Gastrocnemius medialis (tissue), 4 donors: ENCODE measurements around the gene DNAJC5G. TPM values are rescaled to one million over a fixed set of nuclear protein-coding genes. Genes with fewer than 3 reads are reported as not detected.

ENCODE experiments used
- ATAC-seq, 2 donors: fragments of 150-250 bp; one replicate each; pipeline ENCODE4 v1.9.1; 2016
- DNase-seq, 2 donors: peaks; one replicate each; pipeline ENCODE4 v3.0.0-alpha.2; 2019
- H3K27ac ChIP-seq, 4 donors: fragments of 200-600 bp; sonication (generic); 1 replicate in 1 of 4; 2 replicates in 3 of 4; pipeline ENCODE4 v1.5.1; 2016 to 2018; ENCODE audit warnings: mild to moderate bottlenecking in 2 of 4, moderate library complexity in 1 of 4
- H3K27me3 ChIP-seq, 3 donors: fragments of 200-600 bp; sonication (generic) in 2 of 3; 1 replicate in 1 of 3; 2 replicates in 2 of 3; pipeline versions ENCODE4 v1.5.1 to v1.6.0; 2016 to 2019; ENCODE audit warnings: mild to moderate bottlenecking in 1 of 3, moderate library complexity in 1 of 3
- H3K36me3 ChIP-seq, 2 donors: fragments of 200-600 bp; sonication (generic) in 1 of 2; one replicate each; pipeline ENCODE4 v1.5.1; 2017 to 2018
- H3K4me1 ChIP-seq, 2 donors: fragments of 200-600 bp; sonication (generic) in 1 of 2; one replicate each; pipeline ENCODE4 v1.5.1; 2016 to 2017; ENCODE audit warnings: mild to moderate bottlenecking in 2 of 2
- H3K4me3 ChIP-seq, 4 donors: fragments of 200-600 bp; sonication (generic) in 3 of 4; 1 replicate in 1 of 4; 2 replicates in 3 of 4; pipeline ENCODE4 v1.5.1; 2016 to 2019; ENCODE audit warnings: mild to moderate bottlenecking in 2 of 4
- H3K9me3 ChIP-seq, 3 donors: fragments of 200-600 bp; sonication (generic) in 2 of 3; 1 replicate in 1 of 3; 2 replicates in 2 of 3; pipeline ENCODE4 v1.5.1; 2016 to 2019
- POLR2A ChIP-seq, 2 donors: fragments of 450-650 bp; IDR thresholded peaks; one replicate each; pipeline ENCODE4 v1.6.1; 2017; ENCODE audit warnings: antibody characterized with exemption in 2 of 2, mild to moderate bottlenecking in 2 of 2, moderate library complexity in 2 of 2
- in situ Hi-C, 4 donors: fragments of 200-750 bp; cut with MboI; loops; one replicate each; pipeline versions ENCODE4 v1.15.0 to v1.8.0; 2017; ENCODE audit warnings: low sequenced_read_pairs in 4 of 4
- intact Hi-C: fragments of 100-400 bp; cut with DNase I; formaldehyde crosslinking; loops from one replicate; pipeline ENCODE4 v1.15.1; 2023; ENCODE audit warnings: low total_unique reads
- total RNA-seq, 4 donors: library from RNA; depleted of rRNA; stranded (reverse); fragments of >200 nt; gene quantifications; one replicate each; pipeline versions ENCODE4 v1.1.0 to v1.2.3, GENCODE V29; 2016
- TF ChIP-seq, protein P1 (sequence below), 5 experiments: fragments of 450-650 bp in 3 of 5; fragments of 200-600 bp in 2 of 5; sonication (generic) in 2 of 5; IDR thresholded peaks in 4 of 5; conservative IDR thresholded peaks in 1 of 5; 1 replicate in 4 of 5; 2 replicates in 1 of 5; pipeline ENCODE4 v1.5.1; 2016 to 2019; ENCODE audit warnings: antibody characterized with exemption in 5 of 5, mild to moderate bottlenecking in 3 of 5, moderate library complexity in 3 of 5

DNAJC5G gene
- total RNA-seq, 4 donors from 2014 or later = not detected

DNA sequence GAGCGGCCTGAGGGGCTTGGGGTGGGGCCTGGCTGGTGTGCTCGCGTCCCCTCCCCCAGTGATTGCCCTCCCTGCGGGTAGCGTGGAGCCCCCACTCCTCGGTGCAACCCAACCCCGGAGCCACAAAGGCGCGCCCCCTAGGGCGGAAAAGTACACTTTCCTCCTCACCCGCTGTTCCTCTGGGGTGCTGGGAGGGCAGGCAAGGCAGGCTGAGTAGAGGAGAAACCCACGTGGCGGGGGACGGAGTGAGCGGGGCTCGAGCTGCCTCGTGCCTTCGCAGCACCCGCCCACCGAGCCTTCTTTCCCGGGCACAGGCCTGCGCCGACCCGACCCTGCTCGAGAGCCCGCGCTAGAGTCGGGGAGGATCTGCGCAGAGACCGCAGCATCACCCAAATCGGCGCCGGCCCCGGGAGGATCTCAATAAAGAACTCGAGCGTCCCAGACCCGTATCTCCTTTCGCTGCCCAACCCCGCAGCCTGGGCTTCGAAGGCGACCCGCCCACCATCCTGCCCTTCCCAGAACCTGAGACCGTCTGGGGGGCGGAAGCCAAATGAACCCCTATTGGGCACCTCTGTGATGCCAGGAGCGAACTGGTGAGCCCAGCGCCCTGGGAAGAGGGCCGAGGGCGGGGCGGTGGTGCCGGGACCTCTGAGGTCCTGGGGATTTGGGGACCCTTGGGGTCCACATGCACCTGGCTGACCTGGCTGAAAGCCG lies 31.5 kb downstream of the DNAJC5G start:
- intact Hi-C loops (no loop called here), in situ Hi-C loops (no loop called here)
- ATAC-seq (no peak), DNase-seq (no peak)
- Histone ChIP-seq H3K4me3 (no peak overlapping the region), H3K4me1 (peaks cover 17 to 18% of the 10 kb centered on the region in 2 donors), H3K9me3 (no peaks in the 10 kb centered on the region), H3K27ac (peak overlapping the region; percentile 58 to 97 (median 74)), H3K27me3 (peaks cover 0 to 4% (median 2%) of the 10 kb centered on the region in 3 donors), H3K36me3 (peaks cover 0 to 37% of the 10 kb centered on the region in 2 donors)
- no peak for TF ChIP-seq POLR2A (IDR thresholded peaks at IDR 0.05)
- TF ChIP-seq, protein P1, sequence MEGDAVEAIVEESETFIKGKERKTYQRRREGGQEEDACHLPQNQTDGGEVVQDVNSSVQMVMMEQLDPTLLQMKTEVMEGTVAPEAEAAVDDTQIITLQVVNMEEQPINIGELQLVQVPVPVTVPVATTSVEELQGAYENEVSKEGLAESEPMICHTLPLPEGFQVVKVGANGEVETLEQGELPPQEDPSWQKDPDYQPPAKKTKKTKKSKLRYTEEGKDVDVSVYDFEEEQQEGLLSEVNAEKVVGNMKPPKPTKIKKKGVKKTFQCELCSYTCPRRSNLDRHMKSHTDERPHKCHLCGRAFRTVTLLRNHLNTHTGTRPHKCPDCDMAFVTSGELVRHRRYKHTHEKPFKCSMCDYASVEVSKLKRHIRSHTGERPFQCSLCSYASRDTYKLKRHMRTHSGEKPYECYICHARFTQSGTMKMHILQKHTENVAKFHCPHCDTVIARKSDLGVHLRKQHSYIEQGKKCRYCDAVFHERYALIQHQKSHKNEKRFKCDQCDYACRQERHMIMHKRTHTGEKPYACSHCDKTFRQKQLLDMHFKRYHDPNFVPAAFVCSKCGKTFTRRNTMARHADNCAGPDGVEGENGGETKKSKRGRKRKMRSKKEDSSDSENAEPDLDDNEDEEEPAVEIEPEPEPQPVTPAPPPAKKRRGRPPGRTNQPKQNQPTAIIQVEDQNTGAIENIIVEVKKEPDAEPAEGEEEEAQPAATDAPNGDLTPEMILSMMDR (IDR thresholded peaks at IDR 0.05 in 4 of 5, conservative IDR thresholded peaks at IDR 0.05 in 1 of 5) = no peak

DNA sequence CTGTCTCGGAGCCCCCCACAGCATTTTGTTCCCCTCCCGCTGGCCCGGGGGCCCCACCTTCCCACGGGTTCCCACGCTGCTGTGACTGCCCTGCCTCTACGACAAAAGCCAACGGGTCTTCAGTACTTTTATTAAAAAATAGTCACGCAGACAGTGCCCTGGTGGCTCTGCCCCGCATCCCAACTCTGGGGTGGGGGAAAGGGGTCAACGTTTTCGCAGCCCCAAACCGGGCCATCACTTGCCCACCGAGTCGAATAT lies 32.0 kb downstream of the DNAJC5G start:
- H3K36me3 ChIP-seq = peaks cover 0 to 33% of the 10 kb centered on the region in 2 donors

DNA sequence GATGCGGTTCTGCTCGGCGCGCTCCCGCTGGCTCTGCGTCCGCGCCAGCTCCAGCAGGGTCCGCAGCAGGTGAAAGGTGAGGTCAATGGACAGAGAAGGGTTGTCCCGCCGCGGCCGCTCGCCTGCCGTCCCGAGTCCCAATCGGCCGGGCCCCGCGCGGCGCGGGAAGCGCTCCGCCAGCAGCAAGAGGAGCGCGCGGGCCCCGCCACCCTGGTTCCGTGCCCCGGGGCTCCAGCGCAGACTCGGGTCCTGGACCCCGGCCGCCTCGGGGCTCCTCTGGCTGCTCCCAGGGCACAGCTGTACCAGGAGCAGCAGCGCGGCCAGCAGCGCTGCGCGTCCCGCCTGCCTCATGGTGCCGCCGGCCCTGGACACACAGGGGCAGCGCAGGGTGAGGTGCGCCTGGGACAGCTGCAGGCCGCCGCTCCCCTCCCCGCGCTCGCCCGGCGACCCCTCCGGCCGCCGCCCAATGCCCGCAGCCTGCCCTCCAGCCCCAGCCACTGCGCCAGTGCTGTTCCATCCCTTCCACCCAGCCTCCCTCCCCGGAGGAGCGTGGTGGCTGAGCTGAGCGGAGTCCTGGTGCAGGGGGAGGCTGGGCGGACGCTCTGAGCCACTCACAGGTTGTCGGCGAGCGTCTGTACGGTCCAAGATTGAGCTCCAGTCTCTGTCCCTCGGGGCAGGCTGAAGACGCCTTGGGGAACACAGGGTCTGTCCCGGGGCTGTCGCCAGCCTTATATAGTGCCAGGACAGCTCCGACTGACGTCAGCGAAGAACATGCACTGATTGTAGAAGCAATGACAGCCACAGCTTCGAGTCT lies 32.5 kb downstream of the DNAJC5G start:
- intact Hi-C loops (no loop called here), in situ Hi-C loops (no loop called here)
- TF ChIP-seq, protein P1 (IDR thresholded peaks at IDR 0.05 in 4 of 5, conservative IDR thresholded peaks at IDR 0.05 in 1 of 5) = no peak
- TF ChIP-seq POLR2A (IDR thresholded peaks at IDR 0.05) = no peak
- DNase-seq (no peak), ATAC-seq (no peak)
- Histone ChIP-seq H3K27ac (peak overlapping the region; percentile 58 to 97 (median 74)), H3K4me1 (peaks cover 10 to 14% of the 10 kb centered on the region in 2 donors), H3K36me3 (peaks cover 0 to 33% of the 10 kb centered on the region in 2 donors), H3K9me3 (no peaks in the 10 kb centered on the region), H3K4me3 (no peak overlapping the region), H3K27me3 (peaks cover 0 to 4% (median 2%) of the 10 kb centered on the region in 3 donors)

More for the DNA sequence above, 32.0 kb downstream of the DNAJC5G start:
- peaks cover 0 to 4% (median 2%) of the 10 kb centered on the region in 3 donors for H3K27me3 ChIP-seq
- ATAC-seq (no peak), DNase-seq (no peak)
- TF ChIP-seq POLR2A (IDR thresholded peaks at IDR 0.05) = no peak
- TF ChIP-seq, protein P1 (IDR thresholded peaks at IDR 0.05 in 4 of 5, conservative IDR thresholded peaks at IDR 0.05 in 1 of 5) = no peak
- H3K27ac ChIP-seq = peak overlapping the region; percentile 58 to 97 (median 74)
- H3K9me3 ChIP-seq = no peaks in the 10 kb centered on the region
- no peak overlapping the region for H3K4me3 ChIP-seq
- in situ Hi-C loops (no loop called here), intact Hi-C loops (no loop called here)
- peaks cover 14 to 18% of the 10 kb centered on the region in 2 donors for H3K4me1 ChIP-seq

DNA sequence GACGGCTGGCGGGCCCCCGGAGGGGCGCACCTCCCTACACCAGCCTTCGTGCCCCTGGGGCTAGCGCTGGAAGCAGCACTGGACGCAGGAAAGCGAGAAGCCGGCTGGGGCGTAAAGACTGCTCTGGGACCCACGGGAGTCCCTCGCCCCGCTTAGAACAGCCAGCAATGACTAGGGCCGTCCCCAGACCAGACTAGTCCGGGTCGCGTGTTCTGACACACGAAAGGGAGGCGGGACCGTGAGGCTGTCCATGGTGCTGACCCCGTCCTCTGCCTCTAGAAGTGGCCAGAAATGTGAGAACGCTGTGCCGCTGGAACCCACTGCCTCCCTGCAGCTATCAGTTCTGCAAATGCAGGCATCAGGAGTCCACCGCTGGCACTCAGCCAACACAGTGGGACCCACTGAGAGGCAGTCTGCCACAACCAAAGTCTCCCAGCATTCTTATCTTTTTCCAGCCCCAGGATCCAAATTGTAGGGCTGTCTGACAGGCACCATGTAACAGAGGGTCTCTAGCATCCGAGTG lies 33.2 kb downstream of the DNAJC5G start, which contains the start of gene UCN:
Gene UCN, minus strand, starts transcription at position 87 of the 523 bp plus-strand sequence. CDS start 550 bp downstream, outside the sequence.
- in situ Hi-C loops = no loop called here
- H3K4me1 ChIP-seq = peaks cover 4 to 10% of the 10 kb centered on the region in 2 donors
- H3K36me3 ChIP-seq = peaks cover 0 to 33% of the 10 kb centered on the region in 2 donors
- H3K27ac ChIP-seq = peak within 1 kb of the TSS; percentile 58 to 97 (median 74)
- H3K4me3 ChIP-seq = no peak within 1 kb of the TSS
- ATAC-seq = peak in 1 of 2 donors; percentile 10
- no peaks in the 10 kb centered on the region for H3K9me3 ChIP-seq
- DNase-seq = no peak
- TF ChIP-seq, protein P1 (IDR thresholded peaks at IDR 0.05 in 4 of 5, conservative IDR thresholded peaks at IDR 0.05 in 1 of 5) = no peak
- TF ChIP-seq POLR2A (IDR thresholded peaks at IDR 0.05) = no peak
- intact Hi-C loops = no loop called here
- H3K27me3 ChIP-seq = peaks cover 0 to 4% (median 2%) of the 10 kb centered on the region in 3 donors
